Neural progenitor cell (in vitro differentiated cells): ENCODE measurements around the gene TMEM52.

Experiments
- EZH2phosphoT487 ChIP-seq: fragments of 200-600 bp; sonication (generic); IDR thresholded peaks from 2 replicates; pipeline ENCODE4 v1.6.1; 2017; ENCODE audit warnings: antibody characterized with exemption
- TF ChIP-seq, protein P1 (sequence below): fragments of 200-600 bp; sonication (generic); IDR thresholded peaks from 2 replicates; pipeline ENCODE4 v1.5.1; 2017; ENCODE audit warnings: antibody characterized with exemption, mild to moderate bottlenecking

DNA sequence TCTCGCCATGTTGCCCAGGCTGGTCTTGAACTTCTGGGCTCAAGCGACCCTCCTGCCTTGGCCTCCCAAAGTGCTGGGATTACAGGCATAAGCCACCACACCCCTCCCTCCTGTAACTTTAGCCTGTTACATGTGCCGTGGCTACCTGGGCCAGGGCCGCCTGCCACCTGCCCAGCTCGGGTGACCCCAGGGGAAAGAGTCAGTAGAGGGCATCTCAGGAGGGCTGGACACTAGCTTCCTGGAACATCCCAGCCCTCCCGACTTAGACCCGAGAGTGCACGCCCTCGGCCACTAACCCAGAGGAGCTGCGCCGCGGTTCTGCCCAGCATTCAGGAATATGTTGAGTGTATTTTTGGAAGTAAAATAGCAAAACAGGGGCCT lies 40.4 kb upstream of the TMEM52 start:
- TF ChIP-seq, protein P1, sequence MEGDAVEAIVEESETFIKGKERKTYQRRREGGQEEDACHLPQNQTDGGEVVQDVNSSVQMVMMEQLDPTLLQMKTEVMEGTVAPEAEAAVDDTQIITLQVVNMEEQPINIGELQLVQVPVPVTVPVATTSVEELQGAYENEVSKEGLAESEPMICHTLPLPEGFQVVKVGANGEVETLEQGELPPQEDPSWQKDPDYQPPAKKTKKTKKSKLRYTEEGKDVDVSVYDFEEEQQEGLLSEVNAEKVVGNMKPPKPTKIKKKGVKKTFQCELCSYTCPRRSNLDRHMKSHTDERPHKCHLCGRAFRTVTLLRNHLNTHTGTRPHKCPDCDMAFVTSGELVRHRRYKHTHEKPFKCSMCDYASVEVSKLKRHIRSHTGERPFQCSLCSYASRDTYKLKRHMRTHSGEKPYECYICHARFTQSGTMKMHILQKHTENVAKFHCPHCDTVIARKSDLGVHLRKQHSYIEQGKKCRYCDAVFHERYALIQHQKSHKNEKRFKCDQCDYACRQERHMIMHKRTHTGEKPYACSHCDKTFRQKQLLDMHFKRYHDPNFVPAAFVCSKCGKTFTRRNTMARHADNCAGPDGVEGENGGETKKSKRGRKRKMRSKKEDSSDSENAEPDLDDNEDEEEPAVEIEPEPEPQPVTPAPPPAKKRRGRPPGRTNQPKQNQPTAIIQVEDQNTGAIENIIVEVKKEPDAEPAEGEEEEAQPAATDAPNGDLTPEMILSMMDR = no peak
- no peak for TF ChIP-seq EZH2phosphoT487
